ENCODE results near the gene RUNX3. TPM values are rescaled to one million over a fixed set of nuclear protein-coding genes. Genes with fewer than 3 reads are reported as not detected.
A peak's percentile ranks its signal among the peaks of the same experiment; 100 is the strongest.

The RUNX3 gene
- total RNA-seq, 1 experiment from 2014 or later, result 8.6 TPM

- TF ChIP-seq EZH2 (IDR thresholded peaks at IDR 0.05; ENCODE audit: borderline replicate concordance, low read depth, low read length, poor library complexity, severe bottlenecking) (no peak), CTCF (conservative IDR thresholded peaks at IDR 0.05; ENCODE audit: low read depth, low read length) (no peak)
- Histone ChIP-seq H3K27me3 (replicated peaks; ENCODE audit: insufficient read depth, low read depth, low read length, poor library complexity) (no peaks in the 10 kb centered on the region), H3K4me3 (ENCODE audit: low read depth, low read length, poor library complexity, severe bottlenecking) (no peak overlapping the region), H3K9me3 (ENCODE audit: low read depth, low read length, poor library complexity, severe bottlenecking) (no peaks in the 10 kb centered on the region), H3K36me3 (ENCODE audit: insufficient read depth, low read length, poor library complexity, severe bottlenecking) (no peaks in the 10 kb centered on the region), H3K4me1 (ENCODE audit: insufficient read depth, low read length, poor library complexity, severe bottlenecking) (peaks cover 19% of the 10 kb centered on the region), H3K27ac (ENCODE audit: low read depth, low read length, poor library complexity, severe bottlenecking) (no peak overlapping the region)
- no peak for DNase-seq (ENCODE audit: low spot score)
- intact Hi-C loops (cut with micrococcal nuclease; ENCODE audit: unreplicated experiment), result no loop called here
- BruUV-seq (replicated peaks), result no TSS peak
- ChIA-PET CTCF (no interaction called here), POLR2A (ENCODE audit: low non-redundant PET) (no interaction called here)
Observed at GRCh38 chr1:24967555-24967954, 37.5 kb upstream of the RUNX3 start.

- no TSS peak for BruUV-seq (replicated peaks)
- CTCF ChIA-PET, result no interaction called here
- H3K4me1 ChIP-seq (ENCODE audit: insufficient read depth, low read length, poor library complexity, severe bottlenecking), result peaks cover 12% of the 10 kb centered on the region
Observed at GRCh38 chr1:24966724-24967346, 36.8 kb upstream of the RUNX3 start.

GRCh38 chr1:24966121-24966723 is 36.1 kb upstream of the RUNX3 start:
- no peaks in the 10 kb centered on the region for H3K27me3 ChIP-seq (replicated peaks; ENCODE audit: insufficient read depth, low read depth, low read length, poor library complexity)
- H3K9me3 ChIP-seq (ENCODE audit: low read depth, low read length, poor library complexity, severe bottlenecking), result no peaks in the 10 kb centered on the region
- POLR2A ChIA-PET (ENCODE audit: low non-redundant PET), result no interaction called here
- no TSS peak for BruUV-seq (replicated peaks)
- no peak for DNase-seq (ENCODE audit: low spot score)
- no peak overlapping the region for H3K4me3 ChIP-seq (ENCODE audit: low read depth, low read length, poor library complexity, severe bottlenecking)
- H3K27ac ChIP-seq (ENCODE audit: low read depth, low read length, poor library complexity, severe bottlenecking), result no peak overlapping the region
- intact Hi-C loops (cut with micrococcal nuclease; ENCODE audit: unreplicated experiment), result no loop called here
- CTCF ChIA-PET, result no interaction called here
- peaks cover 6% of the 10 kb centered on the region for H3K4me1 ChIP-seq (ENCODE audit: insufficient read depth, low read length, poor library complexity, severe bottlenecking)
- TF ChIP-seq CTCF (conservative IDR thresholded peaks at IDR 0.05; ENCODE audit: low read depth, low read length) (no peak), EZH2 (IDR thresholded peaks at IDR 0.05; ENCODE audit: borderline replicate concordance, low read depth, low read length, poor library complexity, severe bottlenecking) (no peak)
- no peaks in the 10 kb centered on the region for H3K36me3 ChIP-seq (ENCODE audit: insufficient read depth, low read length, poor library complexity, severe bottlenecking)

More at GRCh38 chr1:24966724-24967346, 36.8 kb upstream of the RUNX3 start:
- Histone ChIP-seq H3K4me3 (ENCODE audit: low read depth, low read length, poor library complexity, severe bottlenecking) (no peak overlapping the region), H3K27ac (ENCODE audit: low read depth, low read length, poor library complexity, severe bottlenecking) (no peak overlapping the region), H3K36me3 (ENCODE audit: insufficient read depth, low read length, poor library complexity, severe bottlenecking) (no peaks in the 10 kb centered on the region), H3K27me3 (replicated peaks; ENCODE audit: insufficient read depth, low read depth, low read length, poor library complexity) (no peaks in the 10 kb centered on the region), H3K9me3 (ENCODE audit: low read depth, low read length, poor library complexity, severe bottlenecking) (no peaks in the 10 kb centered on the region)
- DNase-seq (ENCODE audit: low spot score), result peak; percentile 41
- POLR2A ChIA-PET (ENCODE audit: low non-redundant PET), result no interaction called here
- TF ChIP-seq EZH2 (IDR thresholded peaks at IDR 0.05; ENCODE audit: borderline replicate concordance, low read depth, low read length, poor library complexity, severe bottlenecking), result no peak
- TF ChIP-seq CTCF (conservative IDR thresholded peaks at IDR 0.05; ENCODE audit: low read depth, low read length), result no peak
- intact Hi-C loops (cut with micrococcal nuclease; ENCODE audit: unreplicated experiment), result no loop called here
